GM12874 (cell line): ENCODE results near the gene HNRNPUL1.
A peak's percentile ranks its signal among the peaks of the same experiment; 100 is the strongest.

ENCODE experiments used
- CTCF ChIP-seq: IDR thresholded peaks from 2 replicates; pipeline ENCODE4 v1.5.1; 2011; ENCODE audit warnings: low read depth, mild to moderate bottlenecking, control low read depth, low read length, moderate library complexity; ENCODE audit not compliant: insufficient read depth

HNRNPUL1 gene

GRCh38 chr19:41295499-41295898, 31.3 kb downstream of the HNRNPUL1 start:
- no peak for TF ChIP-seq CTCF

DNA sequence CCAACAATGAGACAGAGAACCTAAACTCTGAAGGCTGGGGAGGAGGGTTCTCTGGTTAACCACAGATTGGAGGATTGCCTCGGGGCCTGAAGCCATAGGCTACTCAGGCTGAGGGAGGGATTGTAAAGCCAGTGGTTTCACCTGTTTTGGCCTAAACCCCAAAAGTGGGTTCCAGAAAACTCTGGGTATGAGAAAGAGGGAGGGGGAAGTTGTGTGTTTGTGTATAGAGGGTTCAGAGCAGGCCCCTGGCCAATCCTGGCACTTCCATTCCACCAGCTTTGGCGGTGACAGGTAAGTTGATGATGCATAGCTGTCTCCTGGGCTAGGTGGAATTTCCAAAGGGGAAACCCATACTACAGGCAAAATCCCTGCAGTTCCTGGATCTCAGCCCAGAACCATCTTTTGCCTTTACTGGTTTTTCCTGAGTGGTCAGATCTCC, 32.3 kb downstream of the HNRNPUL1 start:
- no peak for TF ChIP-seq CTCF

- peak; percentile 9; the same call in 1 of the 2 replicates for TF ChIP-seq CTCF
Measured at GRCh38 chr19:41297628-41298347, 33.6 kb downstream of the HNRNPUL1 start.

DNA sequence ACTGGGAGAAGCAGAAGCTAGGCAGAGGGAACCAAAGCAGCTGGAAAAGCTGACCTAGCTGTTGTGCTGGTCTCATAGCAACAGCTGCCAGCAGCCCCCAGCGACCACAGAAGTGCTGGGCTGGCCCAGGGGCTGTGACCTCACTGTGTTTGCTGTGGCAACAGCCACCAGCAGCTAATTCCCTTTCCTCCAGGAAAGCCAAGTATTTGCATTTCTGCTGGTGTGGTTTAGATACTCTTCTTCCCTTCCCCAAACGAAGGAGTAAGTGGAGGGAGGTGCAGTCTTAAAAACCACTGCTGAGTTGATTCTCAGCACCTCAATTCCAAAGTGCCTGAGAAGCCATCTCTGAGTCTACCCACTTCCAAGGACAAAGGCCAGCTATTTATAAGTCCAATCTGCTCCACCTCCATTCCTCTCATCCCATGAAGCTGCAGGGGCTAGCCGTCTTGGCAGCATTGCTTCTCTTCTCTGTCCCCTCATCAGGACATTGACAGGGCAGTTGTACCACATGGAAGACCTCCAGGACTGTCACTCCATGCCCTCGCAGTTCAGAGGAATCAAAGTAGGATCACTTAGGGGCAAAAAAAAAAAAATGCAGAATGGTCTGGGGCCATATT, 34.3 kb downstream of the HNRNPUL1 start:
- TF ChIP-seq CTCF, result no peak

DNA sequence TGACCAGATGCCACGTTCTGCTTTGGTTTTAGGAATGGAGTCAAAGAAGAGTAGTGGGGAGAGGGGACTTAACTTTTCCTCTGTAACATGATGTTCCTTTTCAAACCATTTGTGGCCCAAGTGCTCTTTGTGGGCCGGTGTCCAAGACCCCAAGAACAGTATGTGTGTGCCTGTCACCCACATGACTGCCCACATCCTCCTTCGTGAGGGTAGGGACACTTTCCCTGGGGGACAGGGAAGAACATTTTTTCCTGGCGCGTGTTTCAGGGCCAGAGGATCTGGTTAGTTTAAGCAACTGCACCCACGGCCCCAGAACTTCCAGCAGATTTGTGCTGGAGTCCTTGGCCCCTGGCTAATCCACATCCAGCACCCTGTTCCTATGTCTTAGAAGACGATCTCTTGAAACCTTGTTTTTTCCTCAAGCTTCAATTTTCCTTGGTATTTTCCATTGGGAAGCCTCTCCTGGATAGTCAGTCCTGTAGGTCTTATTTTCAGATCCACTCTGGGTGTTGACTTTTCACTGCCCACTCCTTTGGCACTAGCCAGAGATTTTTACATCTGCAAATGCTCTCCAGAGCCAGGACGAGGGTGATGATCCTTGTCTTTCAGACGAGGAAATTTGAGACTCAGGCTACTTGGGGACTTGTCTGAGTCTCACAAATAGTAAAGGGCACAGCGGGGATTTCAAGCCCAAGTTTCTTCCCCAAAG, 35.0 kb downstream of the HNRNPUL1 start:
- no peak for TF ChIP-seq CTCF

GRCh38 chr19:41299755-41300089, 35.5 kb downstream of the HNRNPUL1 start:
- TF ChIP-seq CTCF, result no peak

GRCh38 chr19:41300555-41300954, 36.4 kb downstream of the HNRNPUL1 start:
- no peak for TF ChIP-seq CTCF
